Stimulated activated CD4-positive, alpha-beta T cell treated with anti-CD3 and anti-CD28 coated beads, Interleukin-4, amount 100 ng/mL, for 24 hours (primary cell): ENCODE data around the gene STXBP4.

ENCODE experiments used
- DNase-seq: peaks from one replicate; pipeline ENCODE4 v3.0.0-alpha.2; 2020

The STXBP4 gene

DNA sequence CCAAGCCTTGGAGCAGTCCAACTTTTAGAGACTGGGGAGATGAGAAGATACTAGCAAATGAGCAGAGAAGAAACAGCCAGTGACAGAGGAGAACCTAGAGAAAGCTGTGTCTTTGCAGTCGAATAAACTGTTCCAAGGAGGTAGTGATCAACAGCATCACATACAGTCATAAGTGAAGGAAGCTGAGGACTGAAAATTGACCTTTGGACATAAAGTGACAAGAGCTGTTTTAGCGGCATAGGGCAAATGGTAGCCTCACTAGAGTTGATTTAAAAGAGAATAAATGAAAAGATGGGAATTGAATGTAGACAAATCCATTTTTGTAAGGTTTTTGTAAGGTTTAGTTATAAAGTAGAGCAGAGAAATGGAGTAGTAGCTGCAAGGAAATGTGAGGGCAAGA, 165.0 kb downstream of the STXBP4 start:
- DNase-seq = no peak

DNA sequence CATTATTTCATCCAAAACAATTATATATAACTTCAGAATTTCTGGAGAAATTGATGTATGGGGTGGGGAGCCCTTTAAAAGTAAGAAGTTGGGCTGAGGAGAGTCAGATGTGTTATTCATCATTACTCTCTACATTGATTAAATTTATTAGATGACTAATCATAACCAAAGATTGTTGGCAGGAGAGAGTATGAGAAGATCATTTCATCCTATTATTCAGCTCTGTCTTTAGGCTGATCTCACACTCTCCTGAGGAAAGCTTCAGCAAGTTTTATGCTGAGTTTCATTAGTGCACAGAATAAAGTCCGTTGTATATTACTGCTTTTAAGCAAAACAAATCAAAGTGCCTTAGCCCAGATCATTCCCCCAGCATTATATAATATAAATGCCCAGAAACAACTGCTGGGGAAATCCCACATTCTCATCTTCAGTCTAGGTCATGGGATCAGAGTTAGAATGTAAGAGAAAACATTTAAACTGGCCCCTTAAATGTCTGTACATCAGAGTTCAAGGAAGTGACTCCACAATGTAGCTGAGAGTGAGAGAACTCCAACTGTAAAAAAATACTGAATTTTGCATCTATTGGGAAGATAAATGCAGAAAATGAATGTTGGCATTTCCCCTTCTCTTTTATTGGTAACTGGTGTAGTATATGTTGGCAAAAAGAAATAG, 166.1 kb downstream of the STXBP4 start:
- DNase-seq = no peak

DNA sequence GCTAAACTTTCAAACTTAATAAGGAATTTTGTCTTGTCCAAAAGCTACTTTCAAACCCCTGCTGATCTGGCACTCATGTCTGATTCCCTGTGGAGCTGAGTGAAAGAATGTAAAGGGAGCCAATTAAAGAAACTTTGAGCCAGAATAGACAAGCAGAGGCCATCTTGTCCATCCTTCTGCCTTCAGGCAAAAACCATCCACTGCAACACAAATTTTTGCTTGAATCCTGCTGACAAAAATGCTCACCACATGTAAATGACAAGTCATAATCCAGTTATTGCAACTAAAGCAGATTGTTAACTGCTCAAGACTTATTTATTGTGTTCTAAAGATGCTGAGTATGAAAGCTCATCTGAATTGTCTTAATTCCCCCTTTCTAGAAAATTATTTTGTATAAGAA, 172.2 kb downstream of the STXBP4 start:
- no peak for DNase-seq

DNA sequence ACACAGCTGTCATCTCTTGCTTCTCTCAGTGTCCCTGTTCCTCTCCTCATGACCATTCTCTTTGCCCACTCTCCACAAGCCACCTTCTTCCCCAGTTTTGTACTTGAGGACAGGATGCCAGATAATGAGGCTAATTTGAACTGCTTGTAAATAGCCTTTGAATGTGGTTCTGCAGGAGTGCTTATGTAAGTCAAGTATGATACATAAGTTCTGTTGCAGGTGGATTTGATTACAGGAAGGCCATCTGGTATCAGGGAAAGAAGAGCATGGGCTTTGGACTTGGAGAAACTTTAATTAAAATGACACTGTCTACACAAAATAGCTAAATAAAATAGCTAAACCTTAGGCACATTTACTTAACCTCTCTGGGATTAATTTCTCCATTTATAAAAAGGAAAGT, 176.0 kb downstream of the STXBP4 start:
- no peak for DNase-seq

DNA sequence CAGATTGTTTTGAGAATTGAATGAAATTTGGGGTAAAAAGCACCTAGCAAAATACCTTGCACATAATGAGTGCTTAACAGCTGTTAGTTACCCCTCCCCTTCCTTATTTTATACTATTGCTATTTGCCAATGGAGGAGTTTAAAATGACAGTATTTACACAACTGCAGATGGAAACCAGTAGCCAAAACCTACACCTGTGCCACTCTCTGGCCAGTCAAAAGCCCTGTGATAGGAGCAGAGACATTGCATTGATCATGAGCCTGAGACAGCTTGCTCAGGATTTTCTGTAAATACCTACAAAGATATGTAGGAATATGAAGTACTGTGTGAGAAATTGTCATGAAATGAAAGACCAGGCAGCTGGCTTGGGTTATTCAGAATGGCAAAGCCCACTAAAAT, 180.9 kb downstream of the STXBP4 start:
- no peak for DNase-seq

DNA sequence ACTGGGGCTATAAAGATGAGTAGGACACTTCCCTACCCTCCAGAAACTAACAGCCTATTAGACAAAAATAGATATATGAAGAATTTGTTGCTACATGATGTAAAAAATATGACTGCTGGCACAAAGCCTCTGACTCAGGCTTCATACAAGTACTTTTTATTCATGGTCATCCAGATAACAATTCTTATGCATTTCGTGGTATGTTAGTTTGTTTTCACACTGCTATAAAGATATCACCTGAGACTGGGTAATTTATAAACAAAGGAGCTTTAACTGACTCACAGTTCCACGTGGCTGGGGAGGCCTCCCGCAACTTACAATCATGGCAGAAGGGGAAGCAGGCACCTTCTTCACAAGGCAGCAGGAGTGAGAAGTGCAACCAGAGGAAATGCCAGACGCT, 183.7 kb downstream of the STXBP4 start:
- DNase-seq = no peak

DNA sequence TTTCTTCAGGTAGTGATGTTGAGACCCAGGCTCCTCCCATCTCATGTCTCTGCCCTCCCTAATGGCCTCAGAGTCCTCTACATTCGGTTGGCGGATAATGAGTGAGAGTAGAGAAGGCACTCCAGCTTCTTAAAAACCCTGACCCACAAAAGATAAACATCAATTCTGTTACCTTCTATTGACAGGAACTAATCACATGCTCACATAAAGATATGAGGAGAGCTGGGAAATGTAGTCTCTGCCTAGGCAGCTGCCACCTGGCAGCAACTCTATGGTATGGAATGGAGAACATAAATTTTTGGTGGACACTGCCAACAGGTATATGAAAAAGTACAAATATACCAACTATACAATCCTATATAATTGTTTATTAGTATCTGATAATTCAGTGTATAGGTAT, 185.5 kb downstream of the STXBP4 start:
- DNase-seq = no peak

DNA sequence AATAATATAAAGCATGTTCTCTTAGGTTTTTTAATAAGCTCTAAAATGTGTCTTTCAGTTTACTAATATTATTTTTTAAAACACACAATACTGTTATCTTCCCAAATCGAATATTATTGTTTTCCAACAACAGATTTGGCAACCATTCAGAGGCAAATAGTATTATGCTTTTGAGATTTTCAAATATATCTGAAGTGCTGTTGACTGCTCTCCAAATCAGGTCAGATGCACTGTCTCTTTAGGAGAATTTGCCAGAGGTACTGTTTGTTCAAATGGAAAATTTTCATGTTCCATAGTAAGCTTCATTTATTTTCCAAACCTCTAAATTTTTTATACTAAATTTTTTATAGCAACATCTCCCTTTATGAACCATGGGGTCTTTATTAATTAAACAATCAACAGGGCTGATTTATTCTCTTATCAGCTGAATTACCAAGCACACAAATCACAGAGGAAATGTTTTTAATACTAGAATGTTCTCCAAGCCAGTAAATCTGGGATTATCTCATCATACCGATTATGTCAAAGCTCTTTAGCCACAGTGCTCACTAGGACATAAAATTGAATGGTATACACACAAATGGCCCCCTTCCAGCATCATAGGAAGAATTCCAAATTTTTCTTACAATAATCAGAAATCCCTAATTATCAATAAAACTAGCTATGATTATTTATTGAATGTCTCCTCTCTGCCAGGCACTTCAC, 187.4 kb downstream of the STXBP4 start:
- DNase-seq = no peak

DNA sequence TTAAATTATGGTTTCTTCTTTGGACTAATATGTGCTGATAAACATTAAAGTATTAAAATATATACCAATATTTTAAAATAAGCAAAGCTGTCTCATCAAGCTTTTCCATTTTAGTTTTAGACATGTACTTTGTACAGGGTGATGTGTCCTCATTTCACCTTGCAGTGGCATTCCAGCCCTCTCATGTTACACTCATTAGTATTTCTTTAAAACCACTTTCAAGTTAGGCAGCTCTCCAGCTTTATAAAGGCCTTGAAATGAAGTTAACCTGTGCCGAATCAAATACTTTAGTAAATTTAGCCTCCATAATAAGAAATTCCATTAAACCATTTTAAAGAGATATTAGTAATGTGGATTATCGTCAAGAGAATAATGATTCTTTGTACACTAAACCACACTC, 188.6 kb downstream of the STXBP4 start:
- no peak for DNase-seq

DNA sequence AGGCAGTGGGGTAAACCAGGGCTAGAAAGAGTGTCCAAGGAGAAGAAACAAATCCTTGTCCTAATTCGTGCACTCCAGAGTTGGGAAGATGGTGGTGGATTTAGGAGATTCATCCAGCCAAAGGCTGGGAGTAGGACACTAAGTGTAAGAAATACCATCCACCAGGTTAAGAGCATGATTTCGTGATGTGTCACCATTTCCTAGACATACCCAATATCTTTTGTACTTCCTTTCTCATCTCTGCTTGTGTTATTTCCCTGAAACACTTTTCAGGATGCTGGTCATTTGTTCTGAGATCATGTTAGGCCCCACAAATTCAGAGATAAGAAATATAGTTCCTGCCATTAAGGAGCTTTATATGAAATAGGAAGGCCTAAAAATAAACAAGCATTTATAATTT, 189.9 kb downstream of the STXBP4 start:
- no peak for DNase-seq

DNA sequence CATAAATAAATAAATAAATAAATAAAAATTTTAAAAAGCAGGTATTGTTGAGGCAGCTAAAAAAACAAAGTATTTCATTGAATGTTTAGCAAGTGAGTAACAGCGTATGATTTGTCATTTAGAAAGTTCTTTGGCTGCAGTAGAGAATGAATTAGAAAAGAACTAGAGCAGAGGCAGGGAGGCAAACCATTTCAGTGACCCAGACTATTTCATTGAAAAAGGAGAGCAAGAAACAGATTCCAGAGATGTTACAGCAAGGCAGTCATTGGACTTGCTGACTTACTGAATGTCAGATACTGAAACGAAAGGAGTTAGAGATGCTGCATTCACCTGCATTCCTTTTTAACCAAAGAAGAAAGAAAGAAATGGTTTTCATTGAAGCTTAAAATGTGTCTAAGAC, 190.7 kb downstream of the STXBP4 start:
- no peak for DNase-seq

DNA sequence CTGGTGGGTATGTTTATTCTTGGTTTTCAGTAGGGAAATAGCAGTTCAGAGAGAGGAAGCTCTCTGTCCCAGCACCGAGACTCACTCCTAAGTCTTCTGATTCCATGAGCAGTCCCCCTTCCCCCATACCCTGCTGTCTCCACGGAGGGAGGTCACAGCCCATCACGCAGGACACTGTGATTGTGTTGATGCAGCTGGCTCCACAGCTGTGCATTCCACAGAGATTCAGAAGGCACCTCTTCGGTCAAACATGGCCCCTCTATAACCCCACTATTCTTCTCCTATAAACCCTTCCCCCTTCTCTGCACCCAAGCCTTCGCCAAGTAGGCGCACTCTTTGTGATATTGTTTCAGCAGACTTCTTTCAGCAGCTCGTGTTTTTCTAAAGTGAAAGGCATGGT, 191.9 kb downstream of the STXBP4 start:
- DNase-seq = no peak

DNA sequence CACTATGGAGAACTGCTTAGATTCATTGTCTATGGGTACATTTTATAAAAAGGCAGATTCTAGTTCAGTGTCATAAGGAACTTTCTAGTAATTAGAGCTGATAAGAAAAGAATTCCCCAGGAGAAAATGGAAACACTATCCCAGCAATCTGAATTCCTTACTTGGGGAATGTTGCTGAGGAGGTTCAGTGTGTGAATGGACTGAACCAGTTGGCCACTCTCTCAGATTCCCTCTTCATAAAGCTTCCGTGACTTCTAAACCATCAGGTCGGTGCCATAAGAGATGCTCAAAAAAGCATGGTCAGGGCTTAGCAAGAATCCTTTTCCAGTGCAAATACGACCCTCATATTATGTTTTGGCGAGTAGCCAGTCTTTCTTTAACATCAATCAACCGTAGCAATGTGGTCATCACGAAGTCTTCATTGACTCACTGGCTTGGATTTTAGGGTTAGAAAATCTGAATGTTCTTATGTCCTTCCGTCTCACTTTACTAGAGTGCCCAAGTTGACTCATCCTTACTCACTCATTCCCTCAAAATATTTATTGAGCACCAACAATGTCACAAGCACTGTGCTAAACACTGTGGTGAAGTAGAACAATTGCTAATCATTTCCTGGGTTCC, 193.5 kb downstream of the STXBP4 start:
- no peak for DNase-seq

DNA sequence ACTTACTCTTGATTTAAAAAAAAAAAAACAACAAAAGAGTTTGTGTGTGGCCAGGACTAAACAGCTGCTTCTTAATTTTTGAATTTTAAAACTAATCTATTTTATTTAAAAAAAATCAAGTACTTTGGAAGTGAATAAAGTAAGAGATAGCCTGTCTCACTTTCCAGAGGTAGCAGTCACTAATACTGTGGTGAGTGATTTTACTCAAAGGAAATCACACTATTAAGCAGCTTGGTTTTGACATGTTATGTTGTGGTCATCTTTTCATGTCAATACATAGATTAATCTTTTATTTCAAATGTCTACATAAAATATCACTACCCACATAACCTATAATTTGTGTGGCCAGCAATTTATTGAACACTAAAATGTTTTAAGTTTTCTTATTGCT, 194.0 kb downstream of the STXBP4 start:
- no peak for DNase-seq

DNA sequence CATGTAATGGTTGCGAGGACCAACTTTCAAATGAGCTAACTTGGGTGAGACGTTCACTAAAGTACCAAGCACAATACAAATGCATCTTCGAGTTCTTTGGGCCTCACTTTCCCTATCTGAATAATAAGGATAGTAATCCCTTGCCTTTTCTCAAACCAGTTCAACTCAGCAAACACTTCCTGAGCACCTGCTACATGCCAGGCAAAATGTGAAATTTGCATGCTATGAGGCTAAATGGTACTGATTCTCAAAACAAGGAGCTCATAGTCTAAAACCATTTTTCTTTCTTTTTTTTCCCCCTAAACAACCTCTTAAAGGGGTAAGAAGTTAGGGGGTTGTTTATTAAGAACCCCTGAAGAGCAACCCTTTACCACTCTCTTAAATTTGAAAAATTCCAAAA, 194.8 kb downstream of the STXBP4 start:
- DNase-seq = no peak

DNA sequence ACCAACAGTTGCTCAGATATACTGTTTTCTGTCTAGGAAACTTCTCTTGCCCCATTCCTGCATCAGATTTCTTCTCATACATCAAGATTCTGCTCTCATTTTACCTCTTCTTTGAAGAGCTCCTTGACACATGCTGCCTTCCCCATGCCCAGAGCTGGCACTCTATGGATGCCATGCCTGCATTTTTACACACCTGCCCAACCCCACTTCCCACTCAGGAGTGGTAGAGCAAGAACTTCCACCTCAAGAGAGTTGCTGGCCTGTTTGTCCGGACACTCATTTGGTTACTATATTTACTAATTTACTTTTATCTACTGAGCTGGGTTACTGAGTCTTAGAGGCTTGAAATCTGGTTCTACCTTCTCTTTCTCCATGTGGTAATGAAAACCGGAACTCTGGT, 197.9 kb downstream of the STXBP4 start:
- no peak for DNase-seq

DNA sequence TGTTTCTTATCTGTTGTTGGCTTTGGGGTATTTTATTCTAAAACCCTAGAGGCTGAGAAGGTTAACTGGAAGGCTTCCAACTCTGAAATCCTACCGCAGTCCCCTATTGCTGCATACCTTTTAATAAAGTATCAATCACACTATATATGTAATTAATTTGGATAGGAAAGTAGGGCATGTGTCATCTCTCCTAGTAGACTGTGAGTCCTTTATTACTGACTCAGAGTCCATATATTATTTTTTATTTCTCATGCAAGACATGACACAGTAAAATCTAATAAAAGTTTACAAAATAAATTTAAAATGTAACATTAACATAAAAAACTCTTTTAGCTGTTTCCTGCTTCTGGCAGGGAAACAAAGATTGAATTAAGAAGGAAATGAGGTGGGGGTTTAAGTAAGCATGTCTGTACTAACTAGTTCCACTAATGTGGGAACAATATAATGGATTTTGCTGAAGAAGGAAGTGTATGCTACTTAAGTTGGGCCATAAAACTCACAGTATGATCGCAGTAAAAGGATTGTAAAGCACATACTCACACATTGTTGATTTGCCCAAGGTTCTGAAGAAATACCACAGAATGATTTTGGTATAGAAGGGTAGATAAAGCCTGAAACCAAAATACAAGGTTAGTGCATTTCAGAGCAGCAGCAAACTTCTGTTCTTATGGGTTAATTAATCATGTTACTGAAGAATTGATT, 198.6 kb downstream of the STXBP4 start:
- DNase-seq = no peak

DNA sequence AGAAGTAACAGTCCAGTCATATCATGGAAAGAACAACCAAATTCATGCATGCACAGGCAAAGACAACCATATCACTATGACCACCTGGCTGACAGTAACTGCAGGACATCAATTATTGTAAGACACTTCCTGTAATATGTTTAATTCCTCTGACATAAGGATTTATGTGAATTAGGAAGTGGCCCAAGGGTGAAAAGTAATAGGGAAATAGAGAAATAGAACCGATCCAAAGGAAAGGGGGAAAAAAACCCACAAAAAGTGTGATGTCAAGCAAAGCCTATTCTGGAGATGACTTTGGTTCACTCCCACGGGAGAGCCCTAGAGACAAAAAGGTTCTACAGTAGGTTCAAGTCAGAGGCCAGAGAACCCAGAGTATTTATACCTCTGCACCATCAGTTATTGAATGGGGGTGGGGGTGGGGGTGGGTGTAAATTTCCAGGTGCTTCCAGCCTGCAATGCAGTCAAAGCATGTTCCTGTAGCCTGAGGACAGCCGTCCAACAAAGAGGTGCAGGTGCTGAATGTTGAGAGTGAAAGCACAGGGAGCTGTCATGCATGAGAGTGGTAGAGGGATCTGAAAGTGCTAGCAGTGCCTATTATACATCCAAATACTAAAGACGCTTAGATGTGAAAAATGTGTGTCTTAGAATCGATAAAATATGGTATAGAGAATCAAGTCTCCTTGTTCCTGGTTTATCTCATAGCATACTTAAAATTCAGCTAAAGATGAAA, 200.6 kb downstream of the STXBP4 start:
- DNase-seq = no peak

DNA sequence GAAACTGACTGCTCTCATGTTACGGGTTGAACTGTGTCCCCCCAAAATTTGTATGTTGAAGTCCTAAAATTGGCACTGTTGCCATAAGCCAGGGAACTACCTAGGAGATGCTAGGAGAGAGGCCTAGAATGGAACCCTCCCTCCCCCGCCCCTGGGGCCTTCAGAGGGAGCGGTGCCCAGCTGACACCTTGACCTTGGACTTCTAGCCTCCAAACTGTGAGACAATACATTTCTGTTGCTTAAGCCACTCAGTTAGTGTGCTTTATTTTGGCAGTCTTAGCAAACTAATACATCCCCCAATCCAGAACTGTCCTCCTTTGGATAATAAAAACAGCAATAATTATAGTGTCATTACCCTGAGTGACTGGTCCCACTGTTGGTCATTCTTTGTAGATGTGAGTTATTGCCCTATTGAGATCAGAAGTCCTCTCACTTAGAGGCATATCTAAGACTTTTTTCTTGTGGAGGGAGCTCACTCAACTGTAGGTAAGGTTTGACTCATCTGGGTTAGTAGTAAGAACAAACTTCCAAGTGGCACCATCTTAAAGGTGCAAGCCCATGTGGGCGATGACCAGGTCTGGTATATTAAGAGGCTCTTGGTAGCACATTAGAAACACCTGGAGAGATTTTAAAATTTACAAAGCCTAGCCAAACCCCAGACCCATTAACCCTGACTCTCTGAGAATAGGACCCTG, 203.2 kb downstream of the STXBP4 start:
- no peak for DNase-seq

DNA sequence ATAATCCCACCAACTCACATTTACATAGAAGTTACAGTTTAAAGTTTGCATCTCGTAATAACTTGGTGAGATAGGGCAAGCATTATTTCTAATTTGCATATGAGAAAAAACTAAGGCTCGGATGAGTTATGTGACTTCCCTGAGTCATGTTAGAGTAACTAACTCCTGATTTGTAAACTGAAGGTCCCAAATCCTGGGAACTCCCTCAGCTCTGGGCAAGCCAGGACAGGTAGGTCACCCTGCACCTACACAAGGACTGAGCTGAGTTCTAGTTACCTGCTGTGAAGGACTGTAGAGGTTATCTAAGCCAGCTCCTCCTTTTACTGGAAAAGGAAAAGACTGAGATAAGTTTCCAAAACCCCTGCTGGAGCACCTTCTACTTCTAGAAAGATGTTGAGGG, 204.0 kb downstream of the STXBP4 start:
- DNase-seq = no peak

DNA sequence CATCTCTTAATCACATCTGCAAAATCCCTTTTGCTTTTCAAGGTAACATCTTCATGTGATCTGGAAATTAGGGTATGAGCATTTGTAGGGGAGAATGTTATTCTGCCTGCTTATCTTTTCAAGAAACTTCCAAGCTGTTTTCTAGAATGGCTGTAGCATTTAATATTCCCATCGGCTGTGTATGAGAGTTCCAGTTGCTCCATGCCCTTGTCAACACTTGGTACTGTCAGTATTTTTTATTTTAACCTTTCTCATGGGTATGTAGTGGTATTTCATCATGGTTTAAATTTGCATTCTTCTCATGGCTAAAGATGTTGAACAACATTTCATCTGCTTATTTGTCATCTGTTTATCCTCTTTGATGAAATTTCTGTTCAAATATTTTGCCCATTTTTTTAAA, 205.6 kb downstream of the STXBP4 start:
- DNase-seq = no peak

DNA sequence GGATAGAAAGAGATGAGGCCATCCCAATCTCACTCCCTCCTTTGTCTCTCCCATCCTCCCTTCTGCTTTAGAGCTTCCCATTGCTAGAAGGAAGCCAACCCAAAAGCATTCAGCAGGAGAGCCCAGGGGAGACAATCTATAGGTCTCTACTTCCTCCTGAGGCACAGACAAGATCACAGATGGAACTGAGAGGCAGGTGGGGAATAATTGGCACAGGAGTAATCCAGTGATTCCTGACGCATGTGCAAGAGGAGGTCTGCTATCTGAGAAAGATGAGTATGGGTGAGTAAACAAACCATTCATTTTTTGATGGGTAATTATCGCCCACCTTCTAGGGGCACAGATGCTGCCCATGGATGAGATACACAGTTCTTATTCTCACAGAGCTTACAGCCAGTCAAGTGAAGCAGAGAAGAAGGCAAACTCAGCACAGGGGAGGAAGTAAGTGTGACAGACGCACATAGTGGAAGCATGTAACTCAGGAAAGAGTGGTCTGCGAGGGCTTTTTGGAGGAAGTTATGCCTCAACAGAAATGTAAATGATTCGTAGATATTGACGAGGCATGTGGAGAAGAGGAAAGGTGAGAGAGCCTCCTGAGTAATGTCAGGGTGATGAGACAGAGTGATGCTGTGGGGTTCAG, 207.3 kb downstream of the STXBP4 start:
- DNase-seq = no peak
